ENCODE data around the gene SETD2. TPM values are rescaled to one million over a fixed set of nuclear protein-coding genes. Genes with fewer than 3 reads are reported as not detected.

Gene SETD2
- total and polyA plus RNA-seq, 2 of the 8 experiments (the other 6 are each of a cell fraction or from before 2014, with no cell fraction given), result 15.7 to 46.3 TPM

- TF ChIP-seq EZH2 (IDR thresholded peaks at IDR 0.05; ENCODE audit: low read depth, low read length, severe bottlenecking) (no peak), HDAC6 (IDR thresholded peaks at IDR 0.05; ENCODE audit: low read depth, low read length) (no peak), KDM1A (IDR thresholded peaks at IDR 0.05; ENCODE audit: borderline replicate concordance, low read length) (no peak), ASH2L (IDR thresholded peaks at IDR 0.05; ENCODE audit: low read length) (no peak), SP4 (IDR thresholded peaks at IDR 0.05; ENCODE audit: low read length) (no peak), PHF8 (conservative IDR thresholded peaks at IDR 0.05; ENCODE audit: low read depth, low read length) (no peak)
Observed at GRCh38 chr3:47073685-47074084, 90.2 kb downstream of the SETD2 start (continued).

Measured in H1 (cell line).